Upper lobe of right lung (tissue), 1 donor: ENCODE measurements around the gene NACC2. TPM values are rescaled to one million over a fixed set of nuclear protein-coding genes. Genes with fewer than 3 reads are reported as not detected.

Experiments
- ATAC-seq: fragments of 200-7000 bp; cut with Tn5 transposase; one replicate; pipeline ENCODE4 v1.9.1; 2020; ENCODE audit warnings: mild to moderate bottlenecking, moderate library complexity
- DNase-seq: peaks from one replicate; pipeline ENCODE4 v3.0.0-alpha.2; 2020
- H3K27ac ChIP-seq: fragments of 200-600 bp; one replicate; pipeline ENCODE4 v1.8.0; 2022
- H3K27me3 ChIP-seq: fragments of 200-600 bp; one replicate; pipeline ENCODE4 v1.8.0; 2022; ENCODE audit warnings: mild to moderate bottlenecking
- H3K36me3 ChIP-seq: fragments of 200-600 bp; one replicate; pipeline ENCODE4 v1.8.0; 2022
- H3K4me1 ChIP-seq: fragments of 200-600 bp; one replicate; pipeline ENCODE4 v1.8.0; 2022
- H3K4me3 ChIP-seq: fragments of 200-600 bp; one replicate; pipeline ENCODE4 v1.8.0; 2022; ENCODE audit warnings: mild to moderate bottlenecking
- H3K9me3 ChIP-seq: fragments of 200-600 bp; one replicate; pipeline ENCODE4 v1.8.0; 2022
- intact Hi-C: fragments of 100-400 bp; cut with DNase I; formaldehyde crosslinking; loops from one replicate; pipeline ENCODE4 v1.11.0; 2022
- total RNA-seq: library from RNA; stranded (reverse); fragmentation: NEBNext Ultra II Directional; extraction: Animal tissue kit (Norgen Biotek cat#: 25700); gene quantifications from one replicate; pipeline ENCODE4 v1.2.1, GENCODE V29; 2021
- TF ChIP-seq, protein P1 (sequence below): fragments of 200-600 bp; IDR thresholded peaks from one replicate; pipeline ENCODE4 v1.8.0; 2022; ENCODE audit warnings: antibody characterized with exemption
- donor health status: DM: no; HTN: yes; CAD: no; lungs with severe emphysema.

The NACC2 gene
- total RNA-seq, 1 donor from 2014 or later, result 33.5 TPM

- Histone ChIP-seq H3K36me3 (no peaks in the 10 kb centered on the region), H3K27me3 (peaks cover 5% of the 10 kb centered on the region), H3K27ac (peak overlapping the region; percentile 32), H3K4me1 (peaks cover 53% of the 10 kb centered on the region), H3K9me3 (no peaks in the 10 kb centered on the region), H3K4me3 (peak overlapping the region; percentile 8)
- DNase-seq (no peak), ATAC-seq (peak; percentile 65)
- intact Hi-C loops, result no loop called here
- TF ChIP-seq, protein P1, sequence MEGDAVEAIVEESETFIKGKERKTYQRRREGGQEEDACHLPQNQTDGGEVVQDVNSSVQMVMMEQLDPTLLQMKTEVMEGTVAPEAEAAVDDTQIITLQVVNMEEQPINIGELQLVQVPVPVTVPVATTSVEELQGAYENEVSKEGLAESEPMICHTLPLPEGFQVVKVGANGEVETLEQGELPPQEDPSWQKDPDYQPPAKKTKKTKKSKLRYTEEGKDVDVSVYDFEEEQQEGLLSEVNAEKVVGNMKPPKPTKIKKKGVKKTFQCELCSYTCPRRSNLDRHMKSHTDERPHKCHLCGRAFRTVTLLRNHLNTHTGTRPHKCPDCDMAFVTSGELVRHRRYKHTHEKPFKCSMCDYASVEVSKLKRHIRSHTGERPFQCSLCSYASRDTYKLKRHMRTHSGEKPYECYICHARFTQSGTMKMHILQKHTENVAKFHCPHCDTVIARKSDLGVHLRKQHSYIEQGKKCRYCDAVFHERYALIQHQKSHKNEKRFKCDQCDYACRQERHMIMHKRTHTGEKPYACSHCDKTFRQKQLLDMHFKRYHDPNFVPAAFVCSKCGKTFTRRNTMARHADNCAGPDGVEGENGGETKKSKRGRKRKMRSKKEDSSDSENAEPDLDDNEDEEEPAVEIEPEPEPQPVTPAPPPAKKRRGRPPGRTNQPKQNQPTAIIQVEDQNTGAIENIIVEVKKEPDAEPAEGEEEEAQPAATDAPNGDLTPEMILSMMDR, result no peak
Measured at GRCh38 chr9:135990468-135991429, 104.3 kb downstream of the NACC2 start.

- ATAC-seq (peak; percentile 3), DNase-seq (peak; percentile 76)
- H3K27me3 ChIP-seq, result peaks cover 5% of the 10 kb centered on the region
- intact Hi-C loops, result no loop called here
- TF ChIP-seq, protein P1, result no peak
- no peaks in the 10 kb centered on the region for H3K36me3 ChIP-seq
- H3K27ac ChIP-seq, result peak overlapping the region; percentile 24
- peaks cover 52% of the 10 kb centered on the region for H3K4me1 ChIP-seq
- peak overlapping the region; percentile 8 for H3K4me3 ChIP-seq
- no peaks in the 10 kb centered on the region for H3K9me3 ChIP-seq
Measured at GRCh38 chr9:135989722-135990467, 105.2 kb downstream of the NACC2 start.

DNA sequence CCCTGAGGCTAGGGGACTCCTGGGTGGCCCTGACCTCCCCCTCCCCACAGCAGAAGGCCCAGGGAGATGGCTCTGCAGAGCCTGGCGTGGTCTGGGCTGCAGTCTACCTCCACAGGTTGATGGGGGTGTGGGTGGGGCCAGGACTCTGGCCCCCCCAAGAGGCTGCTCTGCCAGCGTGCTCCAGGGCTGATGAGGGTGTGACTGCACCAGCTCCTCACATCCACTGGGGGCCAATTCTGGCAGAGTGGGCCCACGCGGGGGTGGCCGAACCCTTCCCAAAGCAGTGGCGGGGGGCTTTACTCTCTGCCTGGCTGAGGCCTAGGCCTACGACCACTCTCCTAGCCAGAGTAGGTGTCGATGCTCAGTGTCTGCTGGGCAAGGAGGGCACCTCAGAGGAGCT, 105.9 kb downstream of the NACC2 start:
- TF ChIP-seq, protein P1, result no peak
- intact Hi-C loops, result no loop called here
- Histone ChIP-seq H3K9me3 (no peaks in the 10 kb centered on the region), H3K4me3 (no peak overlapping the region), H3K4me1 (peaks cover 45% of the 10 kb centered on the region), H3K27ac (no peak overlapping the region), H3K27me3 (peaks cover 5% of the 10 kb centered on the region), H3K36me3 (no peaks in the 10 kb centered on the region)
- DNase-seq, result no peak
- ATAC-seq, result no peak

GRCh38 chr9:135988493-135988892, 106.6 kb downstream of the NACC2 start:
- no peak overlapping the region for H3K4me3 ChIP-seq
- TF ChIP-seq, protein P1, result no peak
- peaks cover 38% of the 10 kb centered on the region for H3K4me1 ChIP-seq
- peaks cover 5% of the 10 kb centered on the region for H3K27me3 ChIP-seq
- H3K36me3 ChIP-seq, result no peaks in the 10 kb centered on the region
- no peak overlapping the region for H3K27ac ChIP-seq
- ATAC-seq (no peak), DNase-seq (no peak)
- H3K9me3 ChIP-seq, result no peaks in the 10 kb centered on the region
- intact Hi-C loops, result no loop called here

DNA sequence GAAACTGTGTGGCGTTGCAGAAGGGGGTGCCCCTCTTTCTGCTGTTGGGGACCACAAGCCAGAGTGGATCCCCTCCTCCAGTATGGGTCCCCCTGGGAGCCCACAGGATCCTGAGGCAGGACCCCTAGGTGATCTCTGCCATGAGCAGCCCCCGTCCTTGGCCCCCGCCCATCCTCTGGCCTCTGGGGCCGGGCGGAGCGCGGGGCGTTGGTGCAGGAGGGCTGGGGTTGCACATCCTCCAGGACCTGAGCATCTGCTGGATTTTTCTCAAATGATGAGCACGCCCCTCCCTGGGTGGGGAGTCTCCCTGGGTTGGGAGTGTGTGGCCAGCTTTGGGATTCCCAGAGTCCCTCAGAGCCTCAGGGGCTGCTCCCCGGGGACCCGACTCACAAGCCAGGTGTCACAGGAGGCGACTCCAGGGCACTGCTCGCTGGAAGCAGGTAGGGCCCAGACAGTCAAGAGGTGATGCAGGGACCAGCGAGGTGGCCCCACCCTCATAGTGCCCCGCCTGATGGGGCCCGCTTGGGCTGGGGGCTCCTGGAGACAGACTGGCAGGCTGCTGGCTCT, 107.2 kb downstream of the NACC2 start:
- intact Hi-C loops, result no loop called here
- H3K27ac ChIP-seq, result no peak overlapping the region
- ATAC-seq (no peak), DNase-seq (no peak)
- peaks cover 5% of the 10 kb centered on the region for H3K27me3 ChIP-seq
- H3K4me1 ChIP-seq, result peaks cover 32% of the 10 kb centered on the region
- H3K4me3 ChIP-seq, result no peak overlapping the region
- H3K36me3 ChIP-seq, result no peaks in the 10 kb centered on the region
- TF ChIP-seq, protein P1, result no peak
- H3K9me3 ChIP-seq, result no peaks in the 10 kb centered on the region
